K562 (cell line): ENCODE data around the gene HYPK. TPM values are rescaled to one million over a fixed set of nuclear protein-coding genes. Genes with fewer than 3 reads are reported as not detected.
A peak's percentile ranks its signal among the peaks of the same experiment; 100 is the strongest.
"Not testable (repeated sequence)": the region's sequence is repeated elsewhere in the genome, so short reads cannot be mapped to it uniquely, and the experiment has no call there.

ENCODE experiments used
- ATAC-seq: fragments of 200-7000 bp; cut with Tn5 transposase; 3 replicates; pipeline ENCODE4 v1.9.1; 2020; ENCODE audit warnings: moderate library complexity
- BruUV-seq: library from RNA; stranded (reverse); fragments of 400-500 nt; replicated peaks from 2 replicates; lab custom pipeline; 2021; lab: Mats Ljungman, UMichigan
- CTCF ChIA-PET: fragments of 300-600 bp; formaldehyde crosslinking; extraction: SDS; loops from one replicate; lab custom pipeline; 2021; ENCODE audit warnings: low intra/inter-chr PET ratio; lab: Yijun Ruan, JAX
- POLR2A ChIA-PET: fragments of 300-600, 350-650 bp; sonication (Branson Sonifier 250); formaldehyde crosslinking; extraction: SDS; loops from one replicate; lab custom pipeline; 2021; ENCODE audit warnings: antibody characterized with exemption, inconsistent platforms; lab: Yijun Ruan, JAX
- DNase-seq, 4 experiments: peaks; one replicate each; pipeline versions ENCODE4 v3.0.0 to v3.0.0-alpha.2; 2011 to 2018; ENCODE audit warnings: low spot score in 3 of 4, mixed read lengths in 3 of 4; ENCODE audit errors: extremely low read depth in 1 of 4
- FAIRE-seq: peaks from 2 replicates; lab custom pipeline; 2011; peaks lifted over from hg19 to GRCh38; lab: Jason Lieb, UNC
- H2AFZ ChIP-seq: 2 replicates; pipeline ENCODE4 v1.6.0; 2011; ENCODE audit warnings: low read depth, low read length, control low read depth, inconsistent platforms
- H3K27ac ChIP-seq: fragments of 200-600 bp; 3 replicates; pipeline ENCODE4 v1.8.0; 2011; ENCODE audit warnings: low read depth, mild to moderate bottlenecking, control low read depth, inconsistent platforms, low read length, moderate library complexity, mixed read lengths; ENCODE audit errors: extremely low read depth
- H3K27me3 ChIP-seq, 2 experiments: fragments of 300-600 bp in 1 of 2; 2 replicates in 1 of 2; 3 replicates in 1 of 2; pipeline versions ENCODE4 v1.6.0 to v1.8.0; 2011; ENCODE audit warnings: inconsistent platforms in 2 of 2, low read length in 2 of 2, mild to moderate bottlenecking in 1 of 2, mixed read lengths in 1 of 2, moderate library complexity in 1 of 2; ENCODE audit not compliant: control insufficient read depth in 2 of 2, insufficient read depth in 2 of 2
- H3K36me3 ChIP-seq: fragments of 300-600 bp; 3 replicates; pipeline ENCODE4 v1.8.0; 2011; ENCODE audit warnings: mild to moderate bottlenecking, low read length, inconsistent platforms; ENCODE audit not compliant: control insufficient read depth, insufficient read depth
- H3K4me1 ChIP-seq, 2 experiments: fragments of 200-600 bp in 1 of 2; replicated peaks in 1 of 2; 2 replicates in 1 of 2; 3 replicates in 1 of 2; pipeline versions ENCODE4 v1.5.1 to v1.8.0; 2011; ENCODE audit warnings: inconsistent platforms in 2 of 2, low read length in 2 of 2, mild to moderate bottlenecking in 1 of 2, mixed read lengths in 1 of 2, moderate library complexity in 1 of 2; ENCODE audit not compliant: control insufficient read depth in 2 of 2, insufficient read depth in 2 of 2
- H3K4me2 ChIP-seq: 2 replicates; pipeline ENCODE4 v1.6.1; 2011; ENCODE audit warnings: low read length, control low read depth, inconsistent platforms, mixed read lengths; ENCODE audit not compliant: insufficient read depth
- H3K4me3 ChIP-seq: fragments of 200-600 bp; sonication (generic), shearing (Covaris generic); 2 replicates; pipeline ENCODE4 v1.5.1; 2016; ENCODE audit warnings: control low read depth, inconsistent platforms
- H3K79me2 ChIP-seq: fragments of 200-600 bp; 3 replicates; pipeline ENCODE4 v1.8.0; 2011; ENCODE audit warnings: low read length, inconsistent platforms; ENCODE audit not compliant: control insufficient read depth, insufficient read depth
- H3K9ac ChIP-seq, 2 experiments: 2 replicates each; pipeline versions ENCODE4 v1.6.0 to v1.6.1; 2011; ENCODE audit warnings: low read depth in 2 of 2, low read length in 2 of 2, control low read depth in 1 of 2, inconsistent platforms in 1 of 2, mild to moderate bottlenecking in 1 of 2, mixed read lengths in 1 of 2; ENCODE audit not compliant: insufficient read depth in 1 of 2
- H3K9me1 ChIP-seq: one replicate; pipeline ENCODE4 v1.6.0; 2011; ENCODE audit warnings: inconsistent platforms, mild to moderate bottlenecking, low read length, moderate library complexity; ENCODE audit not compliant: control insufficient read depth, insufficient read depth
- H3K9me3 ChIP-seq: replicated peaks from 2 replicates; pipeline ENCODE4 v1.5.1; 2011; ENCODE audit warnings: low read depth, low read length, inconsistent platforms; ENCODE audit not compliant: control insufficient read depth, insufficient read depth
- H4K20me1 ChIP-seq: replicated peaks from 2 replicates; pipeline ENCODE4 v1.6.1; 2011; ENCODE audit warnings: low read length, inconsistent platforms, mixed read lengths; ENCODE audit not compliant: control insufficient read depth, insufficient read depth
- RBFOX2 ChIP-seq: fragments of 200-400 bp; formaldehyde crosslinking; IDR thresholded peaks from 2 replicates; pipeline ENCODE4 v1.6.1; 2017; ENCODE audit warnings: low read depth, mild to moderate bottlenecking, low read length, moderate library complexity
- WGBS: fragments of 100-300 bp; shearing (Covaris generic); methylation state at CpG from one replicate; pipeline ENCODE4 v1.1.6; 2016; ENCODE audit warnings: low coverage, mixed read lengths; ENCODE audit not compliant: insufficient coverage; ENCODE audit errors: missing lambda C conversion rate; 5-methylcytosine and 5-hydroxymethylcytosine counted together
- in situ Hi-C: fragments of 300-500 bp; cut with MboI; formaldehyde crosslinking; loops from 4 replicates; pipeline ENCODE4 v1.15.0; 2018; ENCODE audit warnings: inconsistent platforms, mixed read lengths
- intact Hi-C: fragments of 100-400 bp; cut with micrococcal nuclease; formaldehyde crosslinking; loops from 2 replicates; pipeline ENCODE4 v1.14.2; 2022
- polyA plus RNA-seq, 8 experiments: library from polyadenylated mRNA; depleted of rRNA in 4 of 8; stranded (reverse) in 5 of 8; unstranded in 3 of 8; fragments of >200 nt; fragmentation: Nextera tagmentation in 2 of 8; fragmentation: Illumina TruSeq in 1 of 8; extraction: Ambion mirVana in 2 of 8; extraction: Trizol in 1 of 8; gene quantifications; 2 replicates each; pipeline versions ENCODE4 v1.2.1 to v1.2.3, GENCODE V29; 2011 to 2014; ENCODE audit warnings: inconsistent platforms in 1 of 8, missing spikeins in 1 of 8
- total RNA-seq, 7 experiments: library from RNA; depleted of rRNA in 6 of 7; stranded (reverse); fragments of >200 nt in 6 of 7; fragmentation: Illumina TruSeq in 2 of 7; extraction: Trizol in 2 of 7; gene quantifications; 2 replicates each; pipeline versions ENCODE4 v1.2.1 to v1.2.3, GENCODE V29; 2011 to 2021; ENCODE audit warnings: low replicate concordance in 1 of 7

The HYPK gene
- total and polyA plus RNA-seq, 9 of the 15 experiments (the other 6 are each of a cell fraction or from before 2014, with no cell fraction given), result 7.2 to 28.0 (median 21.1) TPM

DNA sequence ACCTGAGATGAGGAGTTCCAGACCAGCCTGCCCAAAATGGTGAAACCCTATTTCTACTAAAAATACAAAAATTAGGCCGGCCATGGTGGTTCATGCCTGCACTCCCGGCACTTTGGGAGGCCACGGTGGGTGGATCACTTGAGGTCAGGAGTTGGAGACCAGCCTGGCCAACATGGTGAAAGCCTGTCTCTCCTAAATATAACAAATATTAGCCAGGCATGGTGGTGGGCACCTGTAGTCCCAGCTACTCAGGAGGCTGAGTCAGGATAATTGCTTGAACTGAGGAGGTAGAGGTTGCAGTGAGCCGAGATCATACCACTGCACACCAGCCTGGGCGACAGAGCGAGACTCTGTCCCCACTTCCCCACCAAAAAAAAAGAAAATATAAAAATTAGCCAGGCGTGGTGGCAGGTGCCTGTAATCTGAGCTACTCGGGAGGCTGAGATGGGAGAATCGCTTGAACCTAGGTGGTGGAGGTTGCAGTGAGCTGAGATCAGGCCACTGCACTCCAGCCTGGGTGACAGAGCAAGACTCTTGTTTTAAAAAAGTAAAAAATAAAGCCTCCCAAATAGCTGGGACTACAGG is 30.4 kb downstream of the HYPK start:
- FAIRE-seq, H3K9me1 ChIP-seq, DNase-seq, BruUV-seq, intact Hi-C loops, H4K20me1 ChIP-seq, H3K27me3 ChIP-seq, H3K4me3 ChIP-seq, H2AFZ ChIP-seq, H3K4me2 ChIP-seq, H3K27ac ChIP-seq, in situ Hi-C loops, H3K9me3 ChIP-seq, CTCF ChIA-PET, ATAC-seq: not testable (repeated sequence)
- 0 out of 2 replicates have a peak, but pooled peaks have one; percentile 11 for TF ChIP-seq RBFOX2
- POLR2A ChIA-PET, result interaction anchor here (0.6 to 1.3 kb wide), 6 partner anchors 11 to 85 kb away, joined by 3 to 5 read pairs (median 3); no protein-coding TSS in a partner anchor
- Histone ChIP-seq H3K36me3 (peaks cover 48% of the 10 kb centered on the region; the same call in 2 of the 3 replicates), H3K4me1 (peaks cover 7 to 11% of the 10 kb centered on the region in 2 experiments; a peak in 3 of 5 replicates), H3K9ac (peak overlapping the region in 1 of 2 experiments; percentile 29; a peak in 1 of 4 replicates), H3K79me2 (peaks cover 64% of the 10 kb centered on the region)
- 97% methylated on average over 7 of the region's 9 CpGs for WGBS

DNA sequence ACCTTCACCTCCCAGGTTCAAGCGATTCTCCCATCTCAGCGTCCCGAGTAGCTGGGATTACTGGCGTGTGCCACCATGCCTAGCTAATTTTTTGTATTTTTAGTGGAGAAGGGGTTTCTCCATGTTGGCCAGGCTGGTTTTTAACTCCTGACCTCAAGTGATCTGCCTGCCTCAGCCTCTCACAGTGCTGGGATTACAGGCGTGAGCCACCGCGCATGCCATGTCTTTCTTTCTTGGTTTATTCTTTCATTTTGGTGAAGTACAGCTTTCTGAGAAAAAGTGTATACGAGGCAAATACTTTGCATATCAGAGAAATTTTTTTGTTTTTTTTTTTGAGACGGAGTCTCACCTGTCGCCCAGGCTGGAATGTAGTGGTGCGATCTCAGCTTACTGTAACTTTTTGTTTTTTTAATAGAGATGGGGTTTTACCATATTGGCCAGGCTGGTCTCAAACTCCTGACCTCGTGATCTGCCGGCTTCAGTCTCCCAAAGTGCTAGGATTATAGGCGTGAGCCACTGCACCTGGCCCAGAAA is 31.2 kb downstream of the HYPK start:
- H3K36me3 ChIP-seq, result peaks cover 56% of the 10 kb centered on the region; the same call in 2 of the 3 replicates
- H3K4me3 ChIP-seq, FAIRE-seq, ATAC-seq, H3K27me3 ChIP-seq, H3K4me1 ChIP-seq, H3K9ac ChIP-seq, BruUV-seq, H2AFZ ChIP-seq, H3K4me2 ChIP-seq, H4K20me1 ChIP-seq, DNase-seq, in situ Hi-C loops, H3K9me1 ChIP-seq, H3K9me3 ChIP-seq, CTCF ChIA-PET, H3K27ac ChIP-seq, intact Hi-C loops: not testable (repeated sequence)
- peaks cover 60% of the 10 kb centered on the region for H3K79me2 ChIP-seq
- WGBS, result 79% methylated on average over 12 of the region's 14 CpGs
- POLR2A ChIA-PET, result interaction anchor here (0.6 to 1.3 kb wide), 5 partner anchors 11 to 45 kb away, joined by 3 to 5 read pairs (median 3); no protein-coding TSS in a partner anchor

DNA sequence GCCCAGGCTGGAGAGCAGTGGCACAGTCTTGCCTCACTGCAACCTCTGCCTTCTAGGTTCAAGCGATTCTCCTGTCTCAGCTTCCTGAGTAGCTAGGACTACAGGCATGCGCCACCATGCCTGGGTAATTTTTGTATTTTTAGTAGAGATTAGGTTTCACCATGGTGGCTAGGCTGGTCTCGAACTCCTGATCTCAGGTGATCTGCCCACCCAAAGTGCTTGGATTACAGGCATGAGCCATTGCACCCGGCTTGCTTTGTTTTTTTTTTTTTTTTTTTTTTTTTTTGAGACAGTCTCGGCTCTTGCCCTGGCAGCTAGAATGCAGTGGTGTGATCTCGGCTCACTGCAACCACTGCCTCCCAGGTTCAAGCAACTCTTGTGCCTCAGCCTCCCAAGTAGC is 32.1 kb downstream of the HYPK start:
- WGBS, result 98% methylated on average over 4 of the region's 6 CpGs
- POLR2A ChIA-PET, result interaction anchor here (1.2 kb wide), 1 partner anchor 8 kb away, joined by 5 read pairs; the partner anchor contains the start of gene MFAP1
- BruUV-seq, H2AFZ ChIP-seq, H3K9ac ChIP-seq, H3K9me3 ChIP-seq, H3K4me1 ChIP-seq, H4K20me1 ChIP-seq, H3K4me3 ChIP-seq, H3K27me3 ChIP-seq, H3K27ac ChIP-seq, in situ Hi-C loops, ATAC-seq, FAIRE-seq, DNase-seq, intact Hi-C loops, CTCF ChIA-PET, H3K4me2 ChIP-seq, H3K9me1 ChIP-seq: not testable (repeated sequence)
- Histone ChIP-seq H3K36me3 (peaks cover 65% of the 10 kb centered on the region; the same call in 2 of the 3 replicates), H3K79me2 (peaks cover 56% of the 10 kb centered on the region)
